HG02938 (cell line): ENCODE data around the gene TMEM164.

Experiments used
- ATAC-seq: cut with Tn5 transposase; IDR thresholded peaks from one replicate; pipeline ENCODE4 v1.9.1; 2021; ENCODE audit warnings: mild to moderate bottlenecking, moderate library complexity; ENCODE audit not compliant: unreplicated experiment

The TMEM164 gene

GRCh38 chrX:110036162-110037033, 33.5 kb downstream of the TMEM164 start:
- ATAC-seq, result peak; percentile 47

- no peak for ATAC-seq
Measured at GRCh38 chrX:110037178-110037577, 34.3 kb downstream of the TMEM164 start.

GRCh38 chrX:110038900-110039299, 36.0 kb downstream of the TMEM164 start:
- no peak for ATAC-seq

- ATAC-seq, result no peak
Measured at GRCh38 chrX:110041980-110042379, 39.1 kb downstream of the TMEM164 start.

- no peak for ATAC-seq
Measured at GRCh38 chrX:110042496-110042895, 39.6 kb downstream of the TMEM164 start.

GRCh38 chrX:110043506-110043905, 40.6 kb downstream of the TMEM164 start:
- ATAC-seq, result no peak

GRCh38 chrX:110044346-110045249, 41.7 kb downstream of the TMEM164 start:
- ATAC-seq, result no peak

GRCh38 chrX:110045421-110045820, 42.5 kb downstream of the TMEM164 start:
- ATAC-seq, result no peak

GRCh38 chrX:110046001-110046400, 43.1 kb downstream of the TMEM164 start:
- ATAC-seq, result no peak

GRCh38 chrX:110046971-110047370, 44.1 kb downstream of the TMEM164 start:
- no peak for ATAC-seq

GRCh38 chrX:110049096-110049495, 46.2 kb downstream of the TMEM164 start:
- no peak for ATAC-seq

GRCh38 chrX:110050386-110050785, 47.5 kb downstream of the TMEM164 start:
- ATAC-seq, result no peak

- ATAC-seq, result no peak
Measured at GRCh38 chrX:110050901-110051300, 48.0 kb downstream of the TMEM164 start.

- ATAC-seq, result no peak
Measured at GRCh38 chrX:110051559-110051958, 48.6 kb downstream of the TMEM164 start.

GRCh38 chrX:110052303-110052702, 49.4 kb downstream of the TMEM164 start:
- no peak for ATAC-seq

GRCh38 chrX:110053453-110053852, 50.5 kb downstream of the TMEM164 start:
- no peak for ATAC-seq

- no peak for ATAC-seq
Measured at GRCh38 chrX:110055616-110056015, 52.7 kb downstream of the TMEM164 start.

- no peak for ATAC-seq
Measured at GRCh38 chrX:110056419-110056818, 53.5 kb downstream of the TMEM164 start.

GRCh38 chrX:110059410-110059809, 56.5 kb downstream of the TMEM164 start:
- ATAC-seq, result no peak

GRCh38 chrX:110060317-110060716, 57.4 kb downstream of the TMEM164 start:
- no peak for ATAC-seq

- ATAC-seq, result no peak
Measured at GRCh38 chrX:110060846-110061537, 58.1 kb downstream of the TMEM164 start.
